HepG2 (cell line): ENCODE measurements around the gene BACE1-AS.

Experiments
- RBM39 ChIP-seq: fragments of 200-400 bp; formaldehyde crosslinking; IDR thresholded peaks from one replicate; pipeline ENCODE4 v1.6.1; 2018; ENCODE audit warnings: antibody characterized with exemption, mild to moderate bottlenecking, low read depth, low read length; ENCODE audit not compliant: poor library complexity, severe bottlenecking
- TAF15 ChIP-seq: fragments of 200-400 bp; formaldehyde crosslinking; IDR thresholded peaks from one replicate; pipeline ENCODE4 v1.6.1; 2018; ENCODE audit warnings: mild to moderate bottlenecking, low read depth, low read length; ENCODE audit not compliant: poor library complexity, severe bottlenecking

DNA sequence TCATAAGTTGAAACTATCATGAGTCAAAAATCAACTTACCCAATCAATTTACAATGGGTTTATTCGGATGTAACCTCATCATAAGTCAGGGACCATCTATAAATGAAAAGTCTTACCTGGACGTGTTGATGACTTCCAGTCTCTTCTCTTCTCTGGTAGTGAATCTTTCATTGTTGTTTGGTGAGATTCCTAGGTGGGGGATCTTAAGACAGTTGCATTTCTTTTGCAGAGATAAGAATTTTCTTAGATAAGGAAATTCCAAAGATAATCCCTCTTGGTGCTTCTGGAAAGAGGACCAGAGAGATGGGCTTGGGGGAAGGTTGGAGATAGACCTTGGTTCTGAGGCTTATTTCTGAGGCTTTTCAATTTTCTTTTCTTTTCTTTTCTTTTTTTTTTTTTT is 21.3 kb upstream of the BACE1-AS start:
- no peak for TF ChIP-seq TAF15
- TF ChIP-seq RBM39: no peak
